GM19238 (cell line): ENCODE data around the gene KCNS1.

ENCODE experiments used
- DNase-seq: peaks from one replicate; pipeline ENCODE4 v3.0.0; 2011; ENCODE audit warnings: low spot score; ENCODE audit not compliant: insufficient read length

KCNS1 gene

DNA sequence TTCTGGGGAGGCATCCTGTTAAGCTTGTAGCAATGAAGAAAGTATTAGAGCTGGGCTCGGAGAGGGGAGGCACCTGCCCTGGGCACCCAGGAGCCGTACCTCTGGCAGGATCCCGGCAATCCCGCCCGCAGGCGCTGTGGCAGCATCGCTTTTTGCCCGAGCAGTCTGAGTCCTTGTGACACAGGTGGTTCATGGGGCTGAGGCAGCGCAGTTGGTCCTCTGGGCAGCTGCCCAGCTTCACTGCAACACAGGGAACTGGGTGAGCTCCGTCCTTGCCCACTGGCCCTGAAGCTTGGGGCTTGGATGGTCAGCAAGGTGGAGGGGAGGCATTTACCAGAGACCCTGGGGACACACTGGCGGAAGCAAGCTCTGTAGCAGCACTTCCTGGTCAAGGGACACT is 9.4 kb upstream of the KCNS1 start:
- DNase-seq = no peak

DNA sequence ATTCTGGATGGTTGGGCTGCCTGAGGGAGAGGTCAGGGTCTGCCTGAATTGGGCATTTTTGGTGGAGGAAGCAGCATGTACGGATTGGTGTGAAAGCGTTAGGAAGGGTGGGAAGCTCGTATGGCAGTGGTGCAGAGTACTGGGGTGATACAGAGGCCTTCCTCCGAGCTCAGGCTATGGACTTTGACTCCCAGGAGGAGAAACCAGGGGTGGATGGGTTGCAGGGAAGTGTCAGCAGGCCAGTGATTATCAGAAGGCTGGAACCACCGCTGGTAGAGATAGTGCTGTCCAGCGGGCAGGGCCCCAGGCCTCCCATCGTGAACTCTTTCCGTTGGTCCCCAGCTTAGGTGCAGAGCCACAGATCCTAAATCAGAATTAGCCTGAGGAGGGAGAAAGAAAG is 8.7 kb upstream of the KCNS1 start:
- DNase-seq = no peak

DNA sequence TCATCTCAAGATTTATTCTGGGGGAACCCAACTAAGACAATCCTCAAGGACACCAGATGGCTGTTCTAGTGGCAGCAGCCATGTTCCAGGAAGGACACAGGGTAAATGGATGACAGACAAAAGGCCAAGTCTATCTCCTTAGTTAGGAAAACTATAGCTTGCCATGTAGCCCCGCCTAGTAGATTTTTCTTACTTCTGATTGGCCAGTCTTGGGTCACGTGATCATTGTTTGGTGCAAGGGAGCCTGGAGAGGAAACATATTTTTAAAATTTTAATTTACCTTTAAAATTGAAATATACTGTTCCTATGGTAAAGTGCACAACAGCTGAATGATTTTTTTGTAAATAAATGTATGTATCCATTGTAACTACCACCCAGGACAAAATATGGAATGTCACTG is 4.4 kb upstream of the KCNS1 start:
- no peak for DNase-seq

DNA sequence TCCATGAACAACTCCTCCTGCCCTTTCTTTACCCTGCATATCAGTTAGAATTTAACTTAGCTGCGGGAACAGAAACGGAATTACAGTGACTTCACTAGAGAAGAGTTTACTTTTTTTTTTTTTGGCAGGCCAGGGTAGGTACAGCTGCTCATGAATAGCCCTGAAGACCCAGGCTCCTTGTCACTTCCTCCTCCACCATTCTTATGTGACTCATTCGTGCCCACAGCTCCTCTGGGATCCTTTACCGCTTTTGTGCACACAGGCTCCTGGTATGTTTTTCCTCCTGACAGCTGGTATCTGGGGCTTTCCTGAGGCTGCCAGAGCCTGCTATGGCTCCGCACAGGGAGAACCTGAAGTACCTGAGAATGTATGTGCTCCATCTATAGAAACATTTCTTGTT is 3.9 kb upstream of the KCNS1 start:
- DNase-seq = no peak

DNA sequence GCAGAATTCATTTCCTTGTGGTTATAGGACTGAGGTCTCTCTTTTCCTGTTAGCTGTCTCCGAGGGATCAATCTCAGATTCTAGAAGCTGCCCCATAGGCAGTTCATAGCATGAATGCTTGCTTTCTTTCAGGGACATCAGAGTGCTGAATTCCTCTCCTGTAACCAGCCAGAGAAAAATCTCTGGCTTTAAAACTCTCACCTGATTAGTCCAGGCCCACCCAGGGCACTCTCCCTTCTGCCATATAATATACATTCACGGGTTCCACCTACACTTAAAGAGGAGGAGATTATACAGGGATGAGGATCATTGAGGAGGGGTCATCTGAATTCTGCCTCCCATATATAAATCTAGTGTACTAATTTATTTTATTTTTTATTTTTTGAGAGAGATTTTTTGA is 2.1 kb upstream of the KCNS1 start:
- DNase-seq = no peak

DNA sequence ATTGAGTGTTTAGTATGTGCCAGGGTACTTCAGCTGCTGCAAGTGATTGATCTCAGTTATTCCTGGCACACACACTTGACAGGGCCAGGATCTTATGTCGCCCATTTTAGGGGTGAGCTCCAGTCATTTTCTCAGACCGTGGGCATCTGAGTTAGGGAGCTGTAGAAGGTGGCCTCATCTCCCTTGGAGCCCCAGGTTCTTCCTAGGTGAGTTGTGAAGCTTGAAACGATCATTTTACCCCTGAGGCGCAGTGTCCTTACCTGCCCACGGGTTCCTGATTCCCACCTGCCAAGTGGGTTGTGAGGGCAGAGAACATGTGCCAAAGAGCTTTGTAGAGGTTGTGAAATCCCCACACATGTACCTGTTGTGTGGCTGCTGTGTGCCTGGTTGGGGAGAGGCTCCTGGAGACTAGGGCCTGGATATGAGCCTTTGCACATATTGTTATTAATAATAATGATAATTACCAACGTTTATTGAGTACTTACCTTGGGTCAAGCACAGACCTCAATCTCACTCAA is 465 bp upstream of the KCNS1 start:
- DNase-seq = no peak

DNA sequence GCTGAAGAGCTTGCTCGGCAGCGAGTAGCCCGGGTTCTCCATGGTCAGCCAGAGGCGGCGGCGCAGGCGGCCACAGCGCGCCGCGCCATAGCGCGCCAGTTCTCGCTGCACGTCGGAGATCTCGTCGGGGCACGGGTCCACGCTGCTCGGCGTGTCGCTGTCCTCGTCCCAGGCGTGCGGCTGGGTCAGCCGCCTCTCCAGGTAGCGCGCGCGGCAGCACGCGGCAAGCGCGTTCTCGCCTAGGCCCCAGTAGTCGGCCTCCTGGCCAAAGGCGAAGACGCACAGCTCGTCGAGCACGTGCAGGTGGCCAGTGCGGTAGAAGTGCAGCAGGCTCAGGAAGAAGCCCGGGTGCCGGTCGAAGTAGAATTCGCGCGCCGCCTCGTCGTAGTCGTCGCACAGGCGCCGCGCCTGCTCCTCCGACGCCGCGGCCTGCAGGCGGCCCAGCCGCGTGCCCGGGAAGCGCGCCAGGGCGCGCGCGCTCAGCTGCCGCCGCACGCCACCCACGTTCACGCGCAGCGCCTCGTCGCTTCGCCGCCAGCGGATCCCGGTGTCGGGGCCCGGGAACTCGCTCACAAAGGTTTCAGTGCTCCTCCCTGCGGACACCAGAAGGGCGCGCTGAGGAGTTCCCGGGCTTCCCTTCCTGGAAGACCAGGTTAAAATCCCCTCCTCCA is 2.7 kb downstream of the KCNS1 start:
- DNase-seq = no peak

DNA sequence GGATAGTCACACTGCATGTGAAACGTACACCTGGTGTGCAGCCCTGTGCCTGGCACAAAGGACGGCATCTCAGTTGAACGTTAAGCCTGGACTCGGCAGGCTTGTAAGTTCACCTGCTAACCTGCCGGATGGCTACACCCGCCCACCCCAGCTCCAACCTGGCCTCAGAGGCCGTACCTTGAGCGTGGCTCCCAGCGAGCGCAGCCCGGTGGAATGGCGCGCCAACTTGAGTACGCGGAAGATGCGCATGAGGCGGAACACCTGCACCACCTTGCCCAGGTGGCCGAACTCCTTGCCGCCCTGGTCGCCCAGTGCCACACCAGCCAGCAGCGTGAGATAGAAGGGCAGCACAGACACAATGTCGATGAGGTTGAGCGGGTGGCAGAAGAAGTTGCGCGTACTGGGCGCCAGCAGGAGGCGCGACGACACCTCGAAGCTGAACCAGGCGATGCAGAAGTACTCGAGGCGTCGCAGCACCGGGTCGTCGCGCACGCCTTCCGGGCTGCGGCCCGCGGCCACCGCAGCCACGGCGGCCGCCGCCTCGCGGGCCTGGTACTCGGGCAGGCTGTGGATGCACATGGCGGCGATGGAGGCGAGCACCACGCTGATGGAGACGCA is 3.3 kb downstream of the KCNS1 start:
- DNase-seq = no peak

DNA sequence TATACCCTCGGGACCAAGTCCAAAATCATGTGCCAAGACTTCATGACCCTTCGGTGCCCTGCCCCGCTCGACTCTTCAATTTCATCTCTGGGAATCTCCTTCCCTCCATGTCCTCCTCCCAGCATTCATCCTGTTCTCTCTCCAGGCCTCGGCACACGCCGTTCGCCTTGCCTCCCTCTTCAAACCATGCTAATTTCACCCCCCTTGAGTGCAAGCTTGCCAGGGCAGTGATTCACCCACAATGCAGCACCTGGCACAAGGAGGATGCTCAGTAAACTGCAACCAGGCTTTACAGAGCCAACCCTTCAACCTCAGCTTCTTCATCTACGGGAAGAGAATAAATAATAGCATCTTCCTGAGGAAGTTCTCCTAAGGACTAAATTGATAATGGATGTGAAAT is 4.1 kb downstream of the KCNS1 start:
- no peak for DNase-seq

DNA sequence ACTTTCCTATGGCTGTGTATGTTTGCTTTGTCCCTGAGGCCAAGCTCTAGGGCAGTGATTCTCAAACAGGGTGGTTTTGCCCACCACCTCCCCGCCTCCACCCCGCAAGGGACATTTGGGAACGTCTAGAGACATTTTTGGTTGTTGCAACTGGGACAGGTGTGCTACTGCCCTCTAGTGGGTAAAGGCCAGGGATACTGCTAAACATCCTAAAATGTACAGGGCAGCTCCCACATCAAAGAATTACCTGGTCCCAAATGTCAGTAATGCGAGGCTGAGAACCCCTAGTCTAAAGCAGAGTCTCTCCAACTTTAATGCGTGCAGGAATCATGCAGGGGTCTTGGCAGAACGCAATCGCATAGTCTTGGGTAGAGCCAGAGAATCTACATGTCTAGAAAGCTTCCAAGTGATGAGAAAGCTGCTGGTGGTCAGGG is 5.1 kb downstream of the KCNS1 start:
- DNase-seq = peak; percentile 46

DNA sequence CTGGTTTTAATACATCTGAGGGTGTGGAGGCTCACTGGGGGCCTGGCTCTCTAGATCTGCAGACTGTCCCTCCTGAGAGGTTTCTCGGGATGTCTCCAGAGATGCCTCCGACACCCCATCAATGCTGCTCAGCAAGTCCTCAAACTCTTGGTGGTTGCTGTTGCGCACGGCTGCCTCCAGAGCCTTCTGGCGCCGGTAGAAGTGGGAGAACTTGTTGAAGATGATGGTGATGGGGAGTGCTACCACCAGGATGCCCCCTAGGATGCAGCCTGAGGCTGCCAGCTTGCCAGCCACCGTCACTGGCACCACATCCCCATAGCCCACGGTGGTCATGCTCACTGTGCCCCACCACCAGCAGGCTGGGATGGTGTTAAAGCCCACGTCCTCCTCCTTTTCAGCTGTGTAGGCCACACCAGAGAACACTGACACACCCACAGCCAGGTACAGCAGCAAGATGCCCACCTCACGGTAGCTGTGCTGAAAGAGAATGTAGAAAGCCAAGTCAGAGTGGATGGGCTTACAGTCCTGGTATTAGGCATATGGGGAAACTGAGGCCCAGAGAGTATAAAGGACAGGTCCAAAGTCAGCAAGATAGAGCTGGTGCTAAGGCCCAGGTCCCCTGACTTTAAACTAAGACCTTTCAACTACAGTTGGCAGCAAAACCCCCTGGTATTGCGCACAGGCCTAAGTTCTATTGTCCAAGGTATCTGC is 5.9 kb downstream of the KCNS1 start:
- DNase-seq = no peak

DNA sequence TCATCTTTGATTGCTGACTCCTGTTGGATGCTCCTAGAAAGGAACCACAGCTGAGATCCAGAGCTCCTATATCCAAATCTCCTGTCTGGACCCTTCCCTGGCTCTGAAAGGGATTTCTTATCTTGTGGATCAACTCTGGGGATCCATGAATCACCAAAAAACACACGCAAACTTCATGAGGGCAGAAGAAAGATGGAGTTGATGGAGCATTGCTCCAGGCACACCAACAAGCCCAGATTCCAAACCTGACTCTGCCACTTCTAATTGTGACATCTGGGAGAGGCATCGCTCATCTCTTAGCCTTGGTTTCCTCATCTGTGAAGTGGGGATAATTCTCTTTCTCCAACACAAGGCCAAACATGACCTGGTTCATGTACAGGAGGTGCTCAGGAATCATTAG is 6.7 kb downstream of the KCNS1 start:
- DNase-seq = no peak

DNA sequence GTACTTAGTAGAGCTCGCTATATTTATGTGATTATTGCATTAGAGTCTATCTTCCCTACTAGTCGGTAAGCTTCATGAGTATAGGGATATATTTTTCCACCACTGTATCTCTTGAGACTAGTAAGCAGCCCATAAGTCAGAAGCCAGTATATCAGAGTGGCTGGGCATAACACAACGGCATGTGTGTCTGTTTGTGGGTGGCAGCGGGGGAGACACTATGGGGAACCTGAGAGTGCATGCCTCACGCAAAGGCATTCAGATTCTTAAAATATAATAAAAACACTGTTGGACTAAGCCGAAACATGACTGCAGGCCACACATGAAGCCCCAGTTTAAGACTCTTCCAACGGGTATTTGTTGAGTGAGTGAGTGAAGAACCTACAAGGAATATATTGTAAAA is 8.0 kb downstream of the KCNS1 start:
- DNase-seq = no peak

DNA sequence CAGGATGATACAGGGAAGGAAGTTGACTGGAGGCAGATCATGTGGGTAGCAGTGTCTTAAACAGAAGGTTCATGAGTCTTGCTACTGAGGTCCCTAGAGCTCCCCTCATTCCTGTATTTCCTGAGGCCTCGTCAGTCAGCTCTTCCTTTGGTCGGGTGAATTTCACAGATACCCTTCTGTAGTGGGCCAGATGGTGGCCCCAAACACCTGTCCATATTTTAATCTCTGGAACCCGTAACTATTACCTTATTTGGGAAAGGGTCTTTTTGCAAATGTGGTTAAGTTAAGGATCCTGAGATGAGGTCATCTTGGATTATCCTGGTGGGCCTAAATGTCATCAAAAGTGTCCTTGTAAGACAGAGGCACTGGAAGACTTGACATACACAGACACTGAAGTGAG is 9.6 kb downstream of the KCNS1 start:
- no peak for DNase-seq

DNA sequence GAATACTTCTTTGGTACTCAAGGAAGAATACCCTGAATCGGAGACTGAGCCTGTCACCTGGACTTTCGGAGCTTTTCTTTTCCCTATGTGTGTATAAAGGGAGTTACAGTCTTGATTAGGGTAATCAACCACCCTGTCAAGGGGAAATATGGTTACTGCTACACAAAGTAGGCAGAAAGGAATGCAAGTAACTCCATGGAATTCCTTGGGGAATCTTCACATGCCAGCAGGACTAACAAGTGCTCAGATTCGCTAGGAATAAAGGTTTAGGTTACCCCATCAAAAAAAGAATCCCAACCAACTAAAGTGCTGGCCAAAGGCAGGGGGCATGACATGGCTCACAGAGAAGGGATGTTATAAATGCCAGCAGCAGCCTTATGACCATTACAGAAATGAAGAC is 10.4 kb downstream of the KCNS1 start:
- DNase-seq = no peak

DNA sequence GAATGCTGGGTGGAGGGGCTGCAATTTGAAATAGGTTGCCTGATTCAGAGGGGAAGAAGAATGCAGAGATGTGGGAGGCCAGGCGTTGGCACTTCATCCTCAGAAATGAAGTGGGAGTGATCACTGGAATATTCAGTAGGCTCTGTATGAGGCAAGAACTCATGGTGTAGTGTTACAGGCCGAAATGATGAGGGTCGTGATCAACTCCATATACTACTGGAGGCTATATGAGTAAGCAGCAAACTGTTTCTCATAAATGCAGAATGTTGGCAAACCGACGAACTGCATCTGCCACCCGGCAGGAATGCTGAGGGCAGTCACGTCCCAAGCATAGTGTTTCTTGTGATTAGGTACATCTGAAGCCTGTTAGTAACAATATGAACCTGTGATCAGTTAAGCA is 12.7 kb downstream of the KCNS1 start:
- DNase-seq = no peak

DNA sequence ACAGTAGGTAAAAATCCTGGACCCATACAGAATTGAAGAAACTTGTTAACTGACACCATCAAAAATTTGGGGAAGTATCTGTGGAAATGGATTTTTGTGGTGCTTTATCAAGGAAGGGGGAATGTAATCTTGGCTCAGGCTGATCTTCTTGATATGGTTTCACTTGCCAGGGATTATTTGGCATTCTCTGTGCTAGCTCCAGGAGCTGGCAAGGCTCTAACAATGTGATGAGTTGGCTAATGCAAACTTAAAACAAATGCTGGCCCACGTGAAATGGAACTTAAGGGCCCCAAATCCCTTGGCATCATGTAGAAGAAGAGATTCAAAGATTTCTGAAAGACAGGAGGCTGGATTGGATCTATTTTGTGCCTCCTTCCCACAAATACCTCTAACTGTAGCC is 13.1 kb downstream of the KCNS1 start:
- no peak for DNase-seq

DNA sequence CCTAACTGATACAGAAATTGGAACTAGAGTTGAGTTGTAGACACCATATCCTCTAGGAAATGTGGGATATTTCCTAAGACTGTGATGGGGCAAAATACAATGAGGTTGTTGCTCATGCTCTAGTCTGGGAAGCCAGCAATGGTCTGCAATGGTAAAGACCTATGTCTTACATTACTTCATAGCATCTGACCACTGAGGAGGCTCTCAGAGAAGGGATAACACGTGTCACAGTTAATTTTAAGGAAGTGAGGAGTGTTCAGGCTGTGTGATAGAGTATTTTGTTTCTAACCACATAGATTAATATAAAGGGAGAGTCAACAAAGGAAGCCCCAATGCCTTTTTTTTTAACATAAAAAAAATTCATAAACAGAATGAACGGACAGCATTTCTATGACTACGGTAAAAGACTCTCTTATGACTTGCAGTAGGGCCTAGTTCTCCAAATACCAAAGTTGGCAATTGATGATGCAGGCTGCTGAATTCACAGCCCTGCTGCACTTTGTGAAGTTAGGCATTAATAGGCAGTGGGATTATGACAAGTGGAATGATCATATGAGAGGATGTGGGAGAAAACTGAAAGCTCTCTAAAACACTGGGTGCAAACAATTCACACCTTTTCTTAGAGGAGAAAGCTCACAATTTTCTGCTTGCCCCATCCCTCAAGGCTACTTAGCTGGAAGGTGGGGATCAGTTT is 13.7 kb downstream of the KCNS1 start:
- no peak for DNase-seq

DNA sequence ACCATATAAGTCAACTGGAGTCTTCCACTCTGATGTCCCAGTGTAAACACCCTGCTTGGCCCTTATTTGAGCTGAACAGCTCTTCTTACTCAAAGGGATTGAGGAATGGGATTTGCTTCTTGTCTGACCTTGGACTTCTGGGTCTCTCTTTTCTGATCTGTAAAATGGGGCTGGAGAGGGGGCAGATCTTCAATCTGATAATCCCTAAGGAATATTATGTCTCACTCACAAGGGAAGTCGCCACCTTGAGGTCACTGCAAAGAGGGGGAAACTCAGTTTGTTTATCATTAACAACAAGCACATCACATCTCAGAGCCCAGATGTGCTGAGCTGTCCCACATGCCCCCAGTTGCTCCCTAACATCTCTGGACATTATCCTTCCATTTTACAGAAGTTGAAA is 15.1 kb downstream of the KCNS1 start:
- no peak for DNase-seq

DNA sequence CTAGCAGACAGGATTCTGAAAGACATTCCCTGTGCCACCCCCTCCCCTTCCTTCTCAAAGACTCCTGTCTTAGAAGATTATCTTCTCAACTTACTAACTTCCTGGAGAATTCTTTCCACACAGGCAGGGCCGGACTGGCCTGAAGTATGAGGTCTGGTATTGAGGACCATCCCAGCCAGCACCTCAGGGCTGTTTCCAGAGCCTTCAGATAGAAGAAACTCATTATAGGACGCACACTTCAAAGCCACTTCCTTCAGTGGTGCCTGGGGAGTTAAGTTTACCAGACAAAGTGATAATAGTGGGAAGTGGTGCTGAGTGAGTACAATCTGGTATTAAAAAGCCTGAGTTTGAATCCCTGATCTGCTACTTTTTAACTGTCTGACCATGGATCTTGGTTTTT is 15.6 kb downstream of the KCNS1 start:
- no peak for DNase-seq

DNA sequence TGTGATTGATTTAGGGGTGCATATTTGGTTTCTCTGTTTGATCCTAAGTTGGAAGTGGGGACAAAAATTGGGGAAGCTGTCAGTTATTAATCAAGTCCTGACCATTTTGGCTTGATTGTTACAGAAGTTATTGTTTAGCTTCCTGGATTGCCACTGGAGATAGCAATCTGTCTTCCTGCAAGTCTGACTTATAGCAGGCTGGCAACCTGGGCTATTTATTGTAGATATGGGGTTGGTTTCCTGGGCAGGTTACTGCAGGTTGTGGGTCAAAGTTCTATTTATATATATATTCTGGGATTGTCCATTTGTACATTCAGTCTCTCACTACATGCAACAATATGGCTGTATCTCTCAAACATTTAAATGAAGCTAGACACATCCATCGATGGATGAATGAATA is 17.8 kb downstream of the KCNS1 start:
- no peak for DNase-seq

DNA sequence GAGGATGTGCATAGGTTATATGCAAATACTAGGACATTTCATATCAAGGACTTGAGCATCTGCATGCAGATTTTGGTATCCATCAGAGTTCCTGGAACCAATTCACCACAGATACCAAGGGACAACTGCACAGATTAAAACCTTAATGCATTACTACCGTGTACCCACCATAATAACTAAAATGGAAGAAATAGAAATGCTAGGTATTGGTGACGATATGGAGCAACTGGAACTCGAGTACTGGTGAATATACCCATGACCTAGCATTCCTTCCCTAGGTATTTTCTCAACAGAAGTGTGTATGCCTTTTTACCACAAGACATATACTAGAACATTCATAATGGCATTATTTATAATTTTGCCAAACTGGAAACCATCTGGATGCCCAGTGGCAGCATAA is 18.5 kb downstream of the KCNS1 start:
- DNase-seq = no peak
